ENCODE results near the gene ITPR1. TPM values are rescaled to one million over a fixed set of nuclear protein-coding genes. Genes with fewer than 3 reads are reported as not detected.

The ITPR1 gene
- total and polyA plus RNA-seq, 4 experiments from 2014 or later: 6.1 to 72.8 (median 44.2) TPM

DNA sequence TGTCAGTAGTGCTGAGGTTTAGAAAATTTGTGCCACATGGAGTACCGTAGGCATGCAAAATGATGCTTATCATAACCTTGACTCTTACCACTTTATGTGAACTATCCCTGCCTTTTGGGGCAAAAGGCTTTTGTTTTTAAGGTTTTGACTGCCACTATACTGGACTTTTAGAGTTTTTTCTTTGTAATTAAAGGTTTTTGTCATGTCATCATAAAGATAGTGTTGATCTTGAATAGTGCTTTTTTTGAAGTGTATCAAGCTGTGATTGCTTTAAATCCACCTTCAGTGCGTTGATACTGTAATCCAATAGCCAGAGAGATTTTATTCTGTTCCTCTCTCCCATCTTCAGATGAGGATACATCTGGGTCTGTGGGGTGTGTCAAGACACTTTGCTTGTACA lies 172.9 kb downstream of the ITPR1 start:
- Mint-ChIP-seq H3K4me3 (no peak overlapping the region), H3K36me3 (peaks cover 81 to 89% of the 10 kb centered on the region in 2 donors), H3K9me3 (no peaks in the 10 kb centered on the region), H3K27me3 (no peaks in the 10 kb centered on the region), H3K4me1 (no peaks in the 10 kb centered on the region), H3K27ac (no peak overlapping the region)
- no peaks in the 10 kb centered on the region for H3K4me1 ChIP-seq (ENCODE audit: insufficient read depth, low read length)
- no peaks in the 10 kb centered on the region for H3K9me3 ChIP-seq (ENCODE audit: control insufficient read depth in 1 of 2, low read length in 2 of 2)
- CTCF ChIA-PET (ENCODE audit: partially characterized antibody): no interaction called here
- DNase-seq: no peak
- no peak overlapping the region for H3K4me3 ChIP-seq (ENCODE audit: low read length in 2 of 2)
- no peak overlapping the region for H3K27ac ChIP-seq (ENCODE audit: low read depth, low read length)
- POLR2A ChIA-PET (ENCODE audit: partially characterized antibody): no interaction called here
- peaks cover 51% of the 10 kb centered on the region for H3K36me3 ChIP-seq (ENCODE audit: insufficient read depth, low read length)
- no peaks in the 10 kb centered on the region for H3K27me3 ChIP-seq (ENCODE audit: insufficient read depth, low read length)
- intact Hi-C loops (cut with micrococcal nuclease): no loop called here

DNA sequence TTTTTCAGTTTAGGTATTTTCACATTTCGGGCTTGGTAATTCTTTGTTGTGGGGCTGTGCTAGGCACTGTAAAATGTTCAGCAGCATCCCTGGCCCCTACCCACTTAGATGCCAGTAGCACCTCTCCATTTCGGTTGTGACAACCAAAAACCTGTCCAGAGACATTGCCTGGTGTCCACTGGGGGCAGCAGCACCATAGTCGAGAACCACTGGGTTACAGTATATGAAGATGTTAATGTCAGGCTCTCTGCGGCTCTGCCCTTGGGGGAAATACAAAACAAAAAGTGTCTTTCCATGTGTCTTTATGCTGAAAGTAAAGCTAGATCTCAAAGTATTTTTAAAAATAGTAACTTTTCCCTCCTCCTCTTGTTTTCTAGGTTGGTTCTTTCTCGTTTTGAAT lies 177.2 kb downstream of the ITPR1 start:
- Mint-ChIP-seq H3K27me3 (no peaks in the 10 kb centered on the region), H3K27ac (peak overlapping the region in 1 of 7 donors; percentile 25), H3K4me3 (no peak overlapping the region), H3K4me1 (no peaks in the 10 kb centered on the region), H3K36me3 (peaks cover 80 to 90% of the 10 kb centered on the region in 2 donors), H3K9me3 (no peaks in the 10 kb centered on the region)
- ChIA-PET CTCF (ENCODE audit: partially characterized antibody) (interaction anchor here (1.4 kb wide), 1 partner anchor 21 kb away, joined by 3 read pairs; no protein-coding TSS in a partner anchor), POLR2A (ENCODE audit: partially characterized antibody) (no interaction called here)
- Histone ChIP-seq H3K4me3 (ENCODE audit: low read length in 2 of 2) (no peak overlapping the region), H3K4me1 (ENCODE audit: insufficient read depth, low read length) (no peaks in the 10 kb centered on the region), H3K36me3 (ENCODE audit: insufficient read depth, low read length) (peaks cover 34% of the 10 kb centered on the region), H3K9me3 (ENCODE audit: control insufficient read depth in 1 of 2, low read length in 2 of 2) (no peaks in the 10 kb centered on the region), H3K27ac (ENCODE audit: low read depth, low read length) (no peak overlapping the region), H3K27me3 (ENCODE audit: insufficient read depth, low read length) (no peaks in the 10 kb centered on the region)
- intact Hi-C loops (cut with micrococcal nuclease): no loop called here
- DNase-seq: no peak

DNA sequence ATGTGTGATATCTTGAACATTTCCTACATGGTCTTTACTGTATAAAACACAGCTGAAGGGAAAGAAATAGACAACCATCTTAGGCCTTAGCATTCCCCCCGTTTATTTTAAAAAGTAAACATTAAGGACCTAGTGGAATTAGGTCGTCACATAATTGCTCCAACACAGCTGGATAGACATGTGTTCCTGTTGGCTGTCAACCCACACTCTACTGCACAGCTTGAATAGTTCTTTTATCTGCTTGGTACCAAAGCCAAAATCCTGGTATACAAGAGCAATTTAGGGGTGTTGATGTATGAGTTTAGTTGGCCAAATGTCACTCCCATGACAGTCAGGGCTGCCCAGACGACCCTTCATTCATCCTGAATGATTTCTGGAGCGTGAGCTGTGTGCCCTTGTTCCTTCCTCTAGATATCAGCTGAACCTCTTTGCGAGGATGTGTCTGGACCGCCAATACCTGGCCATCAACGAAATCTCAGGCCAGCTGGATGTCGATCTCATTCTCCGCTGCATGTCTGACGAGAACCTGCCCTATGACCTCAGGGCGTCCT lies 179.7 kb downstream of the ITPR1 start:
- Histone ChIP-seq H3K27me3 (ENCODE audit: insufficient read depth, low read length) (no peaks in the 10 kb centered on the region), H3K4me3 (ENCODE audit: low read length in 2 of 2) (no peak overlapping the region), H3K27ac (ENCODE audit: low read depth, low read length) (no peak overlapping the region), H3K4me1 (ENCODE audit: insufficient read depth, low read length) (no peaks in the 10 kb centered on the region), H3K9me3 (ENCODE audit: control insufficient read depth in 1 of 2, low read length in 2 of 2) (no peaks in the 10 kb centered on the region), H3K36me3 (ENCODE audit: insufficient read depth, low read length) (peaks cover 21% of the 10 kb centered on the region)
- CTCF ChIA-PET (ENCODE audit: partially characterized antibody): no interaction called here
- H3K36me3 Mint-ChIP-seq: peaks cover 83 to 90% of the 10 kb centered on the region in 2 donors
- intact Hi-C loops (cut with micrococcal nuclease): no loop called here
- H3K27ac Mint-ChIP-seq: no peak overlapping the region
- DNase-seq: no peak
- no peaks in the 10 kb centered on the region for H3K9me3 Mint-ChIP-seq
- no peaks in the 10 kb centered on the region for H3K4me1 Mint-ChIP-seq
- no peaks in the 10 kb centered on the region for H3K27me3 Mint-ChIP-seq
- H3K4me3 Mint-ChIP-seq: no peak overlapping the region
- POLR2A ChIA-PET (ENCODE audit: partially characterized antibody): no interaction called here

DNA sequence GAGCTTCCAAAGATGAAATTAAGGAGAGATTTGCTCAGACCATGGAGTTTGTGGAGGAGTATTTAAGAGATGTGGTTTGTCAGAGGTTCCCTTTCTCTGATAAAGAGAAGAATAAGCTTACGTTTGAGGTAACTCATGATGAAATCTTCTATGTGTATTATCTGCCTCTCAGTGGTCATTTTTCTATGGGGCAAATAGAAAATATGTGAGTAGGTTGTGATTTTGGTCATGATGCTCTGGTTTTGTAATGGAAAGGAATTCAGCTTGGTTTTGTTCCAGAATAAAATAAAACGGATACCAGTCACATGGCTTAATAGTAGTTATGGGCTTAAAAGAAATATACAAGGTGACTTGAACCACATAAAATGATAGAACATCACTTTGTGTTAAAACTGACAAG lies 181.1 kb downstream of the ITPR1 start:
- no peak overlapping the region for H3K27ac Mint-ChIP-seq
- Histone ChIP-seq H3K27ac (ENCODE audit: low read depth, low read length) (no peak overlapping the region), H3K4me1 (ENCODE audit: insufficient read depth, low read length) (no peaks in the 10 kb centered on the region), H3K4me3 (ENCODE audit: low read length in 2 of 2) (no peak overlapping the region), H3K27me3 (ENCODE audit: insufficient read depth, low read length) (no peaks in the 10 kb centered on the region), H3K9me3 (ENCODE audit: control insufficient read depth in 1 of 2, low read length in 2 of 2) (no peaks in the 10 kb centered on the region), H3K36me3 (ENCODE audit: insufficient read depth, low read length) (peaks cover 21% of the 10 kb centered on the region)
- no peak overlapping the region for H3K4me3 Mint-ChIP-seq
- no peak for DNase-seq
- CTCF ChIA-PET (ENCODE audit: partially characterized antibody): interaction anchor here (1.0 kb wide), 1 partner anchor 21 kb away, joined by 3 read pairs; no protein-coding TSS in a partner anchor
- H3K4me1 Mint-ChIP-seq: no peaks in the 10 kb centered on the region
- H3K9me3 Mint-ChIP-seq: no peaks in the 10 kb centered on the region
- H3K36me3 Mint-ChIP-seq: peaks cover 84 to 90% of the 10 kb centered on the region in 2 donors
- H3K27me3 Mint-ChIP-seq: no peaks in the 10 kb centered on the region
- POLR2A ChIA-PET (ENCODE audit: partially characterized antibody): no interaction called here
- intact Hi-C loops (cut with micrococcal nuclease): no loop called here

DNA sequence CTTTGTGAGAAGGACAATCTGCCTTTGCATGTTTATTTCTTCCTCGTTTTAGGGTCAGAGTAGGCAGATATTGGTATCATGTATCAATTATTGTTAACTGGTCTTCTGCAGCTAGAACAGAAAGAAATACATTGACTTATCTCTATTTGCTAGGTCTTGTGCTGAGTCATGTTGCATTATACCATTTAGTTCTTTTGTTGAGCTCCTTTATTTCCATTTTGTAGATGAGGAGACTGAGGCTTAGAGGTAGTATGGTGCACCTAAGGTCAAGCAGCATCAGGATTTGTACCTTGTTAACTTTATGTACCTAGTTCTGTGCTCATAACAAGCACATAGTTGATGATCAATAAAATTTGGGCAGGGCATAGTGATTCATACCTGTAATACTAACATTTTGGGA lies 182.6 kb downstream of the ITPR1 start:
- CTCF ChIA-PET (ENCODE audit: partially characterized antibody): interaction anchor here (0.6 to 1.2 kb wide), 2 partner anchors 9 to 30 kb away, joined by 3 read pairs; no protein-coding TSS in a partner anchor
- no peak overlapping the region for H3K27ac Mint-ChIP-seq
- DNase-seq: no peak

DNA sequence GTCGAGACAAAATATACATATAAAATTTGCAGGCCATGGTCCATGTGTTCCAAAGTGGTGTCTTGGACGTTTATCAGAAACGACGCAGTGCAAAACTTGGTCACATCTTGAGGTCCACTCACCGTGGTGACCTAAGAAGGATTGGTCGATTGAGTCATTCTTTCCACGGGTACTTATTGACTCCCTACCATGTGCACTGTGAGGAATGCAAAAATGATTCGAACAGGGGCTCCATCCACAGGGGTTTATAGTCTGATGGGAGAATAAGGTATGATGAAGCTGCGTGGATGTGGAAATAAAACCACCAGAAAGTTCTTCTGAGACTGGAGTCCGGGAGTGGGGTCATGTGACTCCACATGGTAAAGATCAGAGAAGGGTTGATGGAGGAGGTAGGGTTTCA lies 185.2 kb downstream of the ITPR1 start:
- H3K36me3 ChIP-seq (ENCODE audit: insufficient read depth, low read length): peaks cover 11% of the 10 kb centered on the region
- Mint-ChIP-seq H3K4me3 (no peak overlapping the region), H3K27ac (peak overlapping the region in 1 of 7 donors; percentile 60), H3K27me3 (no peaks in the 10 kb centered on the region), H3K36me3 (peaks cover 83 to 89% of the 10 kb centered on the region in 2 donors), H3K9me3 (no peaks in the 10 kb centered on the region), H3K4me1 (no peaks in the 10 kb centered on the region)
- ChIA-PET POLR2A (ENCODE audit: partially characterized antibody) (no interaction called here), CTCF (ENCODE audit: partially characterized antibody) (interaction anchor here (0.6 kb wide), 1 partner anchor 327 kb away, joined by 3 read pairs; no protein-coding TSS in a partner anchor)
- H3K27me3 ChIP-seq (ENCODE audit: insufficient read depth, low read length): no peaks in the 10 kb centered on the region
- no peak for DNase-seq
- intact Hi-C loops (cut with micrococcal nuclease): no loop called here
- H3K4me1 ChIP-seq (ENCODE audit: insufficient read depth, low read length): no peaks in the 10 kb centered on the region
- no peak overlapping the region for H3K27ac ChIP-seq (ENCODE audit: low read depth, low read length)
- no peaks in the 10 kb centered on the region for H3K9me3 ChIP-seq (ENCODE audit: control insufficient read depth in 1 of 2, low read length in 2 of 2)
- H3K4me3 ChIP-seq (ENCODE audit: low read length in 2 of 2): no peak overlapping the region

More for the DNA sequence above, 182.6 kb downstream of the ITPR1 start:
- Mint-ChIP-seq H3K4me1 (no peaks in the 10 kb centered on the region), H3K4me3 (no peak overlapping the region), H3K36me3 (peaks cover 83 to 88% of the 10 kb centered on the region in 2 donors), H3K27me3 (no peaks in the 10 kb centered on the region), H3K9me3 (no peaks in the 10 kb centered on the region)
- H3K27me3 ChIP-seq (ENCODE audit: insufficient read depth, low read length): no peaks in the 10 kb centered on the region
- H3K4me1 ChIP-seq (ENCODE audit: insufficient read depth, low read length): no peaks in the 10 kb centered on the region
- POLR2A ChIA-PET (ENCODE audit: partially characterized antibody): no interaction called here
- H3K27ac ChIP-seq (ENCODE audit: low read depth, low read length): no peak overlapping the region
- H3K36me3 ChIP-seq (ENCODE audit: insufficient read depth, low read length): peaks cover 21% of the 10 kb centered on the region
- H3K4me3 ChIP-seq (ENCODE audit: low read length in 2 of 2): no peak overlapping the region
- H3K9me3 ChIP-seq (ENCODE audit: control insufficient read depth in 1 of 2, low read length in 2 of 2): no peaks in the 10 kb centered on the region
- intact Hi-C loops (cut with micrococcal nuclease): no loop called here

DNA sequence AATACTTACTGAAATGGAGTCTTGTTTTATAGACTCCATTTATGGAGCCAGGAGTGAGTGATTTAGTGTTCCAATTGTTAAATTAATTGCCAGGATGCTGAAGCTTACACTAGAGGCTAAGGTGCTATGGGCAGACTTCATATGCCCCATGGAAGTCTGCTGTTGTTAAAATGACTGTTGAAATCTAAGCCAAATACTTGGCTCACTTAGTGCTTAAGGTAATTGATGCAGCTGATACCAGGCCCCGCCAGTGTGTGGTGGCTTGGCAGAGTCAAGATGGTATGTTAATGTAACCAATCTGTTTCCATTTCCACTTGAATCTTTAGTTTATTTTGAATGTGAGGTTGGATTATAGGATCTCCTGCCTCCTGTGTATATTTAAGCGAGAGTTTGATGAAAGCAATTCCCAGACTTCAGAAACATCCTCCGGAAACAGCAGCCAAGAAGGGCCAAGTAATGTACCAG lies 187.1 kb downstream of the ITPR1 start:
- no peaks in the 10 kb centered on the region for H3K4me1 Mint-ChIP-seq
- intact Hi-C loops (cut with micrococcal nuclease): no loop called here
- H3K9me3 Mint-ChIP-seq: no peaks in the 10 kb centered on the region
- H3K36me3 Mint-ChIP-seq: peaks cover 84 to 88% of the 10 kb centered on the region in 2 donors
- ChIA-PET CTCF (ENCODE audit: partially characterized antibody) (interaction anchor here (0.9 to 1.5 kb wide), 2 partner anchors 20 to 31 kb away, joined by 3 to 5 read pairs; no protein-coding TSS in a partner anchor), POLR2A (ENCODE audit: partially characterized antibody) (no interaction called here)
- no peaks in the 10 kb centered on the region for H3K4me1 ChIP-seq (ENCODE audit: insufficient read depth, low read length)
- peaks cover 24% of the 10 kb centered on the region for H3K36me3 ChIP-seq (ENCODE audit: insufficient read depth, low read length)
- H3K27ac ChIP-seq (ENCODE audit: low read depth, low read length): no peak overlapping the region
- no peaks in the 10 kb centered on the region for H3K27me3 Mint-ChIP-seq
- no peaks in the 10 kb centered on the region for H3K9me3 ChIP-seq (ENCODE audit: control insufficient read depth in 1 of 2, low read length in 2 of 2)
- DNase-seq: no peak
- H3K4me3 ChIP-seq (ENCODE audit: low read length in 2 of 2): no peak overlapping the region
- no peak overlapping the region for H3K4me3 Mint-ChIP-seq
- no peaks in the 10 kb centered on the region for H3K27me3 ChIP-seq (ENCODE audit: insufficient read depth, low read length)
- H3K27ac Mint-ChIP-seq: peak overlapping the region in 1 of 7 donors; percentile 15
